Trophoblast cell (in vitro differentiated cells and primary cell): Measurements from ENCODE around the gene LRRC74A.

Experiments used
- DNase-seq, 2 donors: peaks; one replicate each; pipeline ENCODE4 v3.0.0-alpha.2; 2016
- H2AFZ ChIP-seq: 2 replicates; pipeline ENCODE4 v1.6.1; 2013; ENCODE audit warnings: low read length, moderate library complexity, mild to moderate bottlenecking; ENCODE audit not compliant: insufficient read depth, poor library complexity
- H2AK5ac ChIP-seq: 2 replicates; pipeline ENCODE4 v1.6.1; 2013; ENCODE audit warnings: mild to moderate bottlenecking, low read length
- H2BK120ac ChIP-seq: 2 replicates; pipeline ENCODE4 v1.6.1; 2013; ENCODE audit warnings: low read length, mild to moderate bottlenecking, moderate library complexity; ENCODE audit not compliant: insufficient read depth, poor library complexity
- H2BK12ac ChIP-seq: 2 replicates; pipeline ENCODE4 v1.6.1; 2013; ENCODE audit warnings: mild to moderate bottlenecking, low read length, moderate library complexity
- H2BK5ac ChIP-seq: 2 replicates; pipeline ENCODE4 v1.6.1; 2013; ENCODE audit warnings: low read length, low read depth, moderate library complexity, mild to moderate bottlenecking; ENCODE audit not compliant: poor library complexity
- H3K14ac ChIP-seq: 2 replicates; pipeline ENCODE4 v1.6.1; 2013; ENCODE audit warnings: mild to moderate bottlenecking, low read length
- H3K18ac ChIP-seq: 2 replicates; pipeline ENCODE4 v1.6.1; 2013; ENCODE audit warnings: mild to moderate bottlenecking, low read length
- H3K23ac ChIP-seq: 2 replicates; pipeline ENCODE4 v1.6.1; 2013; ENCODE audit warnings: low read length
- H3K27ac ChIP-seq: 2 replicates; pipeline ENCODE4 v1.5.1; 2013; ENCODE audit warnings: low read depth, mild to moderate bottlenecking, inconsistent platforms, low read length, moderate library complexity
- H3K27me3 ChIP-seq: 2 replicates; pipeline ENCODE4 v1.6.1; 2013; ENCODE audit warnings: inconsistent platforms, mild to moderate bottlenecking, low read length, moderate library complexity; ENCODE audit not compliant: insufficient read depth
- H3K36me3 ChIP-seq, 2 experiments: 1 replicate in 1 of 2; 2 replicates in 1 of 2; pipeline ENCODE4 v1.6.1; 2013; ENCODE audit warnings: low read length in 2 of 2, mild to moderate bottlenecking in 2 of 2, moderate library complexity in 1 of 2; ENCODE audit not compliant: insufficient read depth in 2 of 2, control insufficient read depth in 1 of 2
- H3K4ac ChIP-seq: 2 replicates; pipeline ENCODE4 v1.6.1; 2013; ENCODE audit warnings: low read depth, mild to moderate bottlenecking, low read length, moderate library complexity
- H3K4me1 ChIP-seq, 2 experiments: 1 replicate in 1 of 2; 2 replicates in 1 of 2; pipeline ENCODE4 v1.6.1; 2013; ENCODE audit warnings: low read length in 2 of 2, mild to moderate bottlenecking in 2 of 2, moderate library complexity in 1 of 2; ENCODE audit not compliant: insufficient read depth in 2 of 2, control insufficient read depth in 1 of 2
- H3K4me2 ChIP-seq: 2 replicates; pipeline ENCODE4 v1.6.1; 2013; ENCODE audit warnings: inconsistent platforms, mild to moderate bottlenecking, low read length, moderate library complexity
- H3K4me3 ChIP-seq: 2 replicates; pipeline ENCODE4 v1.5.1; 2013; ENCODE audit warnings: mild to moderate bottlenecking, low read depth, low read length, inconsistent platforms
- H3K79me1 ChIP-seq: one replicate; pipeline ENCODE4 v1.6.1; 2013; ENCODE audit warnings: low read length
- H3K79me2 ChIP-seq: 2 replicates; pipeline ENCODE4 v1.6.1; 2013; ENCODE audit warnings: low read length, mild to moderate bottlenecking; ENCODE audit not compliant: control insufficient read depth, insufficient read depth, poor library complexity
- H3K9ac ChIP-seq: 2 replicates; pipeline ENCODE4 v1.6.1; 2013; ENCODE audit warnings: mild to moderate bottlenecking, low read length
- H3K9me3 ChIP-seq: 2 replicates; pipeline ENCODE4 v1.6.1; 2013; ENCODE audit warnings: low read depth, mild to moderate bottlenecking, control low read depth, inconsistent platforms, low read length; ENCODE audit not compliant: insufficient read depth
- H4K12ac ChIP-seq: 2 replicates; pipeline ENCODE4 v1.6.1; 2013; ENCODE audit warnings: low read depth, mild to moderate bottlenecking, low read length, moderate library complexity
- H4K8ac ChIP-seq: 2 replicates; pipeline ENCODE4 v1.6.1; 2013; ENCODE audit warnings: low read depth, mild to moderate bottlenecking, low read length, moderate library complexity
- H4K91ac ChIP-seq: one replicate; pipeline ENCODE4 v1.6.1; 2013; ENCODE audit warnings: low read depth, mild to moderate bottlenecking, low read length, moderate library complexity
- WGBS: extraction: QIAGEN DNeasy Blood & Tissue Kit; methylation state at CpG from one replicate; pipeline ENCODE4 v1.1.7; 2013; ENCODE audit warnings: missing lambda C conversion rate; ENCODE audit not compliant: insufficient read length, insufficient coverage; ENCODE audit errors: extremely low coverage; 5-methylcytosine and 5-hydroxymethylcytosine counted together

Gene LRRC74A

GRCh38 chr14:76781648-76782051 lies 44.6 kb upstream of the LRRC74A start:
- Histone ChIP-seq H3K79me2 (no peaks in the 10 kb centered on the region), H3K36me3 (peaks cover 15 to 16% of the 10 kb centered on the region in 2 experiments), H4K8ac (no peak overlapping the region), H3K23ac (no peak overlapping the region), H3K79me1 (no peaks in the 10 kb centered on the region), H3K4ac (no peak overlapping the region), H3K4me1 (no peaks in the 10 kb centered on the region), H4K91ac (no peak overlapping the region), H4K12ac (no peak overlapping the region), H2BK5ac (no peak overlapping the region), H3K4me3 (no peak overlapping the region), H3K9me3 (no peaks in the 10 kb centered on the region), H3K18ac (no peak overlapping the region), H2BK120ac (no peak overlapping the region), H2AK5ac (no peak overlapping the region), H2BK12ac (no peak overlapping the region), H3K27me3 (no peaks in the 10 kb centered on the region), H3K27ac (no peak overlapping the region), H3K9ac (no peak overlapping the region), H3K4me2 (no peak overlapping the region), H2AFZ (no peak overlapping the region), H3K14ac (no peak overlapping the region)
- no CpG with 5 or more reads among the region's 2 CpGs for WGBS
- no peak for DNase-seq

- no peak overlapping the region for H3K4me3 ChIP-seq
- no CpG with 5 or more reads among the region's 10 CpGs for WGBS
- no peak overlapping the region for H3K14ac ChIP-seq
- H4K8ac ChIP-seq = no peak overlapping the region
- H2AK5ac ChIP-seq = no peak overlapping the region
- no peaks in the 10 kb centered on the region for H3K79me1 ChIP-seq
- H3K36me3 ChIP-seq = peaks cover 15 to 16% of the 10 kb centered on the region in 2 experiments
- no peak overlapping the region for H3K18ac ChIP-seq
- no peak overlapping the region for H4K12ac ChIP-seq
- no peak overlapping the region for H3K27ac ChIP-seq
- no peak overlapping the region for H2BK12ac ChIP-seq
- no peaks in the 10 kb centered on the region for H3K79me2 ChIP-seq
- H2AFZ ChIP-seq = no peak overlapping the region
- no peak for DNase-seq
- H3K4ac ChIP-seq = no peak overlapping the region
- no peak overlapping the region for H3K9ac ChIP-seq
- no peaks in the 10 kb centered on the region for H3K27me3 ChIP-seq
- no peak overlapping the region for H2BK5ac ChIP-seq
- H2BK120ac ChIP-seq = no peak overlapping the region
- no peak overlapping the region for H4K91ac ChIP-seq
- H3K9me3 ChIP-seq = no peaks in the 10 kb centered on the region
- H3K23ac ChIP-seq = no peak overlapping the region
- H3K4me1 ChIP-seq = no peaks in the 10 kb centered on the region
- no peak overlapping the region for H3K4me2 ChIP-seq
Observed at GRCh38 chr14:76782115-76782884, 43.9 kb upstream of the LRRC74A start.

- Histone ChIP-seq H3K36me3 (peaks cover 18 to 20% of the 10 kb centered on the region in 2 experiments), H3K79me1 (no peaks in the 10 kb centered on the region), H3K4me3 (no peak overlapping the region), H2AFZ (no peak overlapping the region), H2BK12ac (no peak overlapping the region), H2BK120ac (no peak overlapping the region), H3K27ac (no peak overlapping the region), H3K27me3 (no peaks in the 10 kb centered on the region), H4K12ac (no peak overlapping the region), H3K23ac (no peak overlapping the region), H3K4me2 (no peak overlapping the region), H3K18ac (no peak overlapping the region), H3K79me2 (no peaks in the 10 kb centered on the region), H2BK5ac (no peak overlapping the region), H3K14ac (no peak overlapping the region), H4K8ac (no peak overlapping the region), H3K4ac (no peak overlapping the region), H4K91ac (no peak overlapping the region), H2AK5ac (no peak overlapping the region), H3K4me1 (no peaks in the 10 kb centered on the region), H3K9me3 (no peaks in the 10 kb centered on the region), H3K9ac (no peak overlapping the region)
- DNase-seq = no peak
- WGBS = no CpG with 5 or more reads among the region's 9 CpGs
Observed at GRCh38 chr14:76782885-76783566, 43.2 kb upstream of the LRRC74A start.

- Histone ChIP-seq H3K14ac (no peak overlapping the region), H2BK5ac (no peak overlapping the region), H4K12ac (no peak overlapping the region), H4K91ac (no peak overlapping the region), H3K9me3 (no peaks in the 10 kb centered on the region), H3K79me2 (no peaks in the 10 kb centered on the region), H4K8ac (no peak overlapping the region), H3K4ac (no peak overlapping the region), H3K4me1 (no peaks in the 10 kb centered on the region), H2BK120ac (no peak overlapping the region), H3K18ac (no peak overlapping the region), H3K79me1 (no peaks in the 10 kb centered on the region), H3K27ac (no peak overlapping the region), H3K27me3 (no peaks in the 10 kb centered on the region), H3K4me2 (no peak overlapping the region), H2BK12ac (no peak overlapping the region), H2AFZ (no peak overlapping the region), H3K23ac (no peak overlapping the region), H3K9ac (no peak overlapping the region), H3K36me3 (peaks cover 26 to 32% of the 10 kb centered on the region in 2 experiments), H2AK5ac (no peak overlapping the region), H3K4me3 (no peak overlapping the region)
- no peak for DNase-seq
- no CpG with 5 or more reads among the region's 6 CpGs for WGBS
Observed at GRCh38 chr14:76784266-76784874, 41.8 kb upstream of the LRRC74A start.
